Measurements from ENCODE around the gene TSEN2. TPM values are rescaled to one million over a fixed set of nuclear protein-coding genes. Genes with fewer than 3 reads are reported as not detected.

Gene TSEN2
- total RNA-seq, 1 donor from 2014 or later: 16.0 TPM

DNA sequence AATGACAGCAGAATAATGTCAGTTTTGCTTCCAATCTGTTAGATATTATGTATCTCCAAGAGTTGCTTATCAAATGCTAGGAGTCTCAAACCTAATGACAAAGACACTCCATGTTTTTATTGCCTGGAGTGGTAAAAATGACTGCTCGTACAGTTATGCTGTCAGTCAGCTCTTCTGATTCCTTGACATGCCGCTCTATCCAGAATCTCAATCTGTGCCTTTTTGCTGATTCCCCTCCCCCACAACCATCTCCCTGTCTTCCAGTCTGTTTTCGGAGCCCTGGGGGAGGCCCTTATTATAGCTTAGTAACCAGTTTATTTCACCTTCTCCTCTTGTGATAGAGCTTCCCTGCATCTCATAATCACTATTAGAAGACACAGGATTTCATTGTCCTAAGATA is 75.2 kb downstream of the TSEN2 start:
- Histone ChIP-seq H3K36me3 (no peaks in the 10 kb centered on the region), H3K27me3 (no peaks in the 10 kb centered on the region), H3K27ac (no peak overlapping the region), H3K9me3 (no peaks in the 10 kb centered on the region), H3K4me1 (peaks cover 41% of the 10 kb centered on the region), H3K4me3 (no peak overlapping the region)
- TF ChIP-seq, protein P1, sequence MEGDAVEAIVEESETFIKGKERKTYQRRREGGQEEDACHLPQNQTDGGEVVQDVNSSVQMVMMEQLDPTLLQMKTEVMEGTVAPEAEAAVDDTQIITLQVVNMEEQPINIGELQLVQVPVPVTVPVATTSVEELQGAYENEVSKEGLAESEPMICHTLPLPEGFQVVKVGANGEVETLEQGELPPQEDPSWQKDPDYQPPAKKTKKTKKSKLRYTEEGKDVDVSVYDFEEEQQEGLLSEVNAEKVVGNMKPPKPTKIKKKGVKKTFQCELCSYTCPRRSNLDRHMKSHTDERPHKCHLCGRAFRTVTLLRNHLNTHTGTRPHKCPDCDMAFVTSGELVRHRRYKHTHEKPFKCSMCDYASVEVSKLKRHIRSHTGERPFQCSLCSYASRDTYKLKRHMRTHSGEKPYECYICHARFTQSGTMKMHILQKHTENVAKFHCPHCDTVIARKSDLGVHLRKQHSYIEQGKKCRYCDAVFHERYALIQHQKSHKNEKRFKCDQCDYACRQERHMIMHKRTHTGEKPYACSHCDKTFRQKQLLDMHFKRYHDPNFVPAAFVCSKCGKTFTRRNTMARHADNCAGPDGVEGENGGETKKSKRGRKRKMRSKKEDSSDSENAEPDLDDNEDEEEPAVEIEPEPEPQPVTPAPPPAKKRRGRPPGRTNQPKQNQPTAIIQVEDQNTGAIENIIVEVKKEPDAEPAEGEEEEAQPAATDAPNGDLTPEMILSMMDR (IDR thresholded peaks at IDR 0.05): no peak
- intact Hi-C loops (cut with DNase I): no loop called here
- DNase-seq (no peak), ATAC-seq (no peak)

DNA sequence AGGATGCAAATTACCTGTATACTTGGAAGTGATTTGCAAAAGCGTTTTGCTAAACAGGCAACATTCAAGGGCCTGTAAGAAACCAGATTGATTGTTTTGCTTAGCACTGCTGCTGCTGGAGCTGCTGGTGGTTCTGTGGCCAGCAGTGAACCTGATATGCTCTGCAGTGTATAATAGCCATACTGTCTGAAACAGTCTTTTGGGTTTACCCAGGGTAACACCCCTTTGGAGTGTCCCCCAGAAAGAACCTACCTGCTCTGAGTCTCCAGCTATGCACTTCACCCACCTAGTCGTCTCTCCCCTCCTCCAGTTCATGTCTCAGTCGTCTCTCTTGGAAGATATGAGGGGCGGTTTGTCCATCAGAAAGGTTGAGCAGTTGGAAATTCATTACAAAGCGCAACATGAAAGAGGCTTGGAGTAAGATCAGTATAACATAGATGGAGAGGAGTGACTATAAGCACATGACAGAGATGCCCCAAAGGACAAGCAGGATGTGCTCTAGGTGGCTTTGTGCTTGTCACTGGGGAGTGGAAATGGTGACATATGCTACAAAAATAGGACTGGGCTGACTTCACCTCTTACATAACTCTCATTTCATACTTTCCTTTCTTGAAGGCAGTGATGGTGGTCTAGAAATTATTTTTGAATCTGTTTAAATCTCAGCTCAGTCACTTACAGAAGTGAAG is 76.4 kb downstream of the TSEN2 start:
- no peak overlapping the region for H3K27ac ChIP-seq
- peaks cover 41% of the 10 kb centered on the region for H3K4me1 ChIP-seq
- TF ChIP-seq, protein P1 (IDR thresholded peaks at IDR 0.05): no peak
- intact Hi-C loops (cut with DNase I): no loop called here
- no peak for DNase-seq
- H3K9me3 ChIP-seq: no peaks in the 10 kb centered on the region
- no peak for ATAC-seq
- no peaks in the 10 kb centered on the region for H3K36me3 ChIP-seq
- H3K4me3 ChIP-seq: no peak overlapping the region
- H3K27me3 ChIP-seq: no peaks in the 10 kb centered on the region

DNA sequence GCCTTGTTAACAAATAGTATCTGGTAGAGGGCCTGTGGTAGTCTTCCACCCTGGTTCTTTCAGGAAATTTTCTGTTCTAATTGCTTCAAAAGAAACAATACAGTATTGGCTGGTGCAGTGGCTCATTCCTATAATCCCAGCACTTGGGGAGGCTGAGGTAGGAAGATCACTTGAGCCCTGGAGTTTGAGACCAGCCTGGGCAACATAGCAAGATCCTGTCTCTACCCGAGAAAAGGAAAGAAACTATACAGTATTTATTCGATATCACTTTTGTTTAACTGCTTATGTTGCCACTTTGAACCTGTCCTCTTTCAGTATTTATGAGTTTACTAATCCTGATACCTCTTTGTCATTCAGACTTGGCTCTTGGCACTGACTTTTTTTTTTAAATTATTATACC is 77.1 kb downstream of the TSEN2 start:
- intact Hi-C loops (cut with DNase I): no loop called here
- no peak for ATAC-seq
- H3K27ac ChIP-seq: no peak overlapping the region
- no peaks in the 10 kb centered on the region for H3K9me3 ChIP-seq
- no peaks in the 10 kb centered on the region for H3K36me3 ChIP-seq
- H3K4me1 ChIP-seq: peaks cover 35% of the 10 kb centered on the region
- no peaks in the 10 kb centered on the region for H3K27me3 ChIP-seq
- DNase-seq: no peak
- TF ChIP-seq, protein P1 (IDR thresholded peaks at IDR 0.05): no peak
- no peak overlapping the region for H3K4me3 ChIP-seq

DNA sequence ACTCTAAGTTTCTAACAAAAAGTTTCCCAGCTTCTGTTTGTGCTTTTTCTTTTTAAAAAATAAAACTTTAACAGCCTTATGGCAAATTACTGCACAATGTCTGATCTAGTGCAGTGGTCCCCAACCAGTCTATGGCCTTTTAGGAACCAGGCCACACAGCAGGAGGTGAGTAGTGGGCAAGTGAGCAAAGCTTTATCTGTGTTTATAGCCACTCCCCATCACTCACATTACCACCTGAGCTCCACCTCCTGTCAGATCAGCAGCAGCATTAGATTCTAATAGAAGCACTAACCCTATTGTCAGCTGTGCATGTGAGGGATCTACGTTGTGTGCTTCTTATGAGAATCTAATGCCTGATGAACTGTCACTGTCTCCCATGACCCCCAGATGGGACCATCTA is 78.2 kb downstream of the TSEN2 start:
- Histone ChIP-seq H3K9me3 (no peaks in the 10 kb centered on the region), H3K4me3 (no peak overlapping the region), H3K36me3 (no peaks in the 10 kb centered on the region), H3K4me1 (peaks cover 35% of the 10 kb centered on the region), H3K27me3 (no peaks in the 10 kb centered on the region), H3K27ac (no peak overlapping the region)
- intact Hi-C loops (cut with DNase I): no loop called here
- TF ChIP-seq, protein P1 (IDR thresholded peaks at IDR 0.05): no peak
- ATAC-seq (no peak), DNase-seq (no peak)

DNA sequence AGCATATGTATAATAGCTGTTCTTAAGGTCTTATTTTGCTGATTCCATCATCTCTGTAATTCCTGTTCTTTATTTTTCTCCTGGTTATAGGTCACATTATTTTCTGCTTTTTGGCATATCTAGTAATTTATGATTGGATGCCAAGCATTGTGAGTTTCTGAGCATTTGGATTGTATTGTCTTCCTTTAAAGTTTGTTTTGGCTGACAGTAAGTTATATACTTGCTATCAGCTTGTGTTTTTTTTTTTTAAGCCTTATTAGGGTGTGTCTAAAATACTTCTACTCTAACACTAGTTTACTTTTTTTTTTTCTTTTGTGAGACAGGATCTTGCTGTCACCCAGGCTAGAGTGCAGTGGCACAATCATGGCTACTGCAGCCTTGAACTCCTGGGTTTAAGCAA is 82.7 kb downstream of the TSEN2 start:
- no peak overlapping the region for H3K27ac ChIP-seq
- no peaks in the 10 kb centered on the region for H3K9me3 ChIP-seq
- intact Hi-C loops (cut with DNase I): no loop called here
- DNase-seq (no peak), ATAC-seq (no peak)
- H3K36me3 ChIP-seq: peaks cover 34% of the 10 kb centered on the region
- TF ChIP-seq, protein P1 (IDR thresholded peaks at IDR 0.05): no peak
- H3K4me3 ChIP-seq: no peak overlapping the region
- H3K4me1 ChIP-seq: peaks cover 12% of the 10 kb centered on the region
- H3K27me3 ChIP-seq: no peaks in the 10 kb centered on the region

DNA sequence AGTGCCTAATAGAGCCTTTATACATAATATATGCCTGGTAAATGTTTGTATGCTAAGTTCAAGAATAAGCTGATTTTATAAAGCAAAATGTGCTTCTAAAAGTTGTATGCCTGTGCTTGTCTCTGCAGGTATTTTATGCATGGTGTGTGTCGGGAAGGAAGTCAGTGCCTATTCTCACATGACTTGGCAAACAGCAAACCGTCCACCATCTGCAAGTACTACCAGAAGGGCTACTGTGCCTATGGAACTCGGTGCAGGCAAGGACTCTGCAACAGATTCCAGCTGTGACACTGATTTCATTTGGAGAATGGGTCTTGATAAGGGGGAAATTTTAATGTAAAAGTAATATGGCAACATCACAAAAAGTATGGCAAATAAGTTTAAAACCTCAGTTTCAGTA is 84.5 kb downstream of the TSEN2 start:
- no peak overlapping the region for H3K4me3 ChIP-seq
- intact Hi-C loops (cut with DNase I): no loop called here
- H3K27me3 ChIP-seq: no peaks in the 10 kb centered on the region
- H3K4me1 ChIP-seq: no peaks in the 10 kb centered on the region
- H3K9me3 ChIP-seq: no peaks in the 10 kb centered on the region
- DNase-seq (no peak), ATAC-seq (no peak)
- H3K36me3 ChIP-seq: peaks cover 52% of the 10 kb centered on the region
- H3K27ac ChIP-seq: no peak overlapping the region
- TF ChIP-seq, protein P1 (IDR thresholded peaks at IDR 0.05): no peak

All from upper lobe of right lung (tissue), 1 donor.